GM12865 (cell line): Measurements from ENCODE around the gene HFE.

Source experiments
- DNase-seq: peaks from one replicate; pipeline ENCODE4 v3.0.0; 2010; ENCODE audit warnings: low read depth
- H3K4me3 ChIP-seq: 2 replicates; pipeline ENCODE4 v1.5.1; 2011; ENCODE audit warnings: mild to moderate bottlenecking, low read depth, low read length, control low read depth
- CTCF ChIP-seq: IDR thresholded peaks from 2 replicates; pipeline ENCODE4 v1.5.1; 2011; ENCODE audit warnings: low read length, control low read depth, low read depth, inconsistent platforms; ENCODE audit not compliant: insufficient read depth; ENCODE audit errors: missing control alignments

HFE gene

GRCh38 chr6:26089272-26089671 is 2.0 kb downstream of the HFE start:
- no peak for DNase-seq
- no peak for TF ChIP-seq CTCF

GRCh38 chr6:26092443-26092842 is 5.2 kb downstream of the HFE start:
- no peak for TF ChIP-seq CTCF
- no peak overlapping the region for H3K4me3 ChIP-seq
- DNase-seq = no peak

More at GRCh38 chr6:26089272-26089671, 2.0 kb downstream of the HFE start:
- no peak overlapping the region for H3K4me3 ChIP-seq

GRCh38 chr6:26094036-26094435 is 6.8 kb downstream of the HFE start:
- H3K4me3 ChIP-seq = no peak overlapping the region

GRCh38 chr6:26097268-26097875 is 10.1 kb downstream of the HFE start:
- no peak overlapping the region for H3K4me3 ChIP-seq
- peak; percentile 62 for TF ChIP-seq CTCF
- DNase-seq = peak; percentile 75

More at GRCh38 chr6:26094036-26094435, 6.8 kb downstream of the HFE start:
- no peak for DNase-seq
- no peak for TF ChIP-seq CTCF

- no peak for TF ChIP-seq CTCF
- peak overlapping the region; percentile 24 for H3K4me3 ChIP-seq
- DNase-seq = no peak
Observed at GRCh38 chr6:26103141-26103769, 16.0 kb downstream of the HFE start.

- peak overlapping the region; percentile 40 for H3K4me3 ChIP-seq
- peak; percentile 44 for TF ChIP-seq CTCF
- DNase-seq = peak; percentile 99
Observed at GRCh38 chr6:26103770-26104456, 16.7 kb downstream of the HFE start.
